GM23248 (cell line): ENCODE measurements around the gene ENG.

Source experiments
- EZH2 ChIP-seq: fragments of 200-600 bp; sonication (generic); IDR thresholded peaks from 2 replicates; pipeline ENCODE4 v1.6.1; 2018; ENCODE audit warnings: antibody characterized with exemption, mild to moderate bottlenecking; ENCODE audit not compliant: insufficient read depth, poor library complexity, severe bottlenecking
- EZH2phosphoT487 ChIP-seq: fragments of 200-600 bp; sonication (generic); IDR thresholded peaks from 2 replicates; pipeline ENCODE4 v1.6.1; 2018; ENCODE audit warnings: antibody characterized with exemption, moderate library complexity, mild to moderate bottlenecking, low read depth; ENCODE audit not compliant: insufficient read depth

DNA sequence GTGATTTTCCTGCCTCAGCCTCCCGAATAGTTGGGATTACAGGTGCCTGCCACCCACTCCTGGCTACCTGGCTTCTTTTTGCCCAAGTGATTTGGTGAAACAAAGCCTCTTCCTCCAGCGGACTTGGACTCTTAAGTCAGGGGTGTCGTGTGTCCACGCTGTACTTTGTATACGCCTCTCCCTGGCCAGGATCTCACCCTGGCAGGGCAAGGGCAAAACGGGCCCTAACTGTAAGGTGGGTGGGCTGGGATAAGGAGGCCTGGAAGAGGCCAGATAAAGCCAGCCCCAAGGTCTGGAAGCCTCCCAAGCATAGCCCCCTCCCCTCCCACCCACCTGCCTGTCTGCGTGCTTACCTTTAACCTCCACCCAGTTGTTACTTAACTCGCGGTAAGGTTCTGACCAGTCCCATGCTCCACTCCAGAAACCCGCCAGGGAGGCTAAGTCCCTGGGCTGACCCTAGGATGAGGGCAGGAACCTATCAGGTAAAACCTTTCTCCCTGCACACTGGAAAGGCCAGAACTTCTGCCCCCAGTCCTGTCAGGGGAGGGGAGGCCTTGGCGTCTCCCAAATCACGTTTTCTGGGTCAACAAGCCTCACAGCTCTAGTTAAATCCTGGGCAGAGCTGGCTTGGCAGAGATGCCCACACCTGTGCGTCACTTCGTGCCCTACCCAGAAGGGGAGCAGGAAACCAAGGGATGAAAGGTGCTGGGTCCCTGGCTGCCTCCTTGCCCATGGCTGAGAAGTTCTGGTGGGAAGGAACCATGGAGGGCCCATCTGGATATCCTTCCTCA, 60.3 kb downstream of the ENG start:
- TF ChIP-seq EZH2, result no peak
- TF ChIP-seq EZH2phosphoT487, result no peak
